H1 (cell line): ENCODE data around the gene C5AR1. TPM values are rescaled to one million over a fixed set of nuclear protein-coding genes. Genes with fewer than 3 reads are reported as not detected.

Experiments used
- CTCF ChIA-PET: fragments of 300-600 bp; sonication (Branson Sonifier 250); formaldehyde crosslinking; loops from one replicate; lab custom pipeline; 2021; ENCODE audit not compliant: partially characterized antibody; lab: Charles Lee
- POLR2A ChIA-PET: fragments of 300-600 bp; sonication (Branson Sonifier 250); formaldehyde crosslinking; loops from one replicate; lab custom pipeline; 2021; ENCODE audit warnings: inconsistent platforms; ENCODE audit not compliant: partially characterized antibody; lab: Charles Lee
- DNase-seq, 2 experiments: peaks; one replicate each; pipeline versions ENCODE4 v3.0.0 to v3.0.0-alpha.2; 2010 to 2022; ENCODE audit warnings: low spot score in 2 of 2, low read depth in 1 of 2, mixed read lengths in 1 of 2
- FAIRE-seq: peaks from 2 replicates; lab custom pipeline; 2011; peaks lifted over from hg19 to GRCh38; lab: Jason Lieb, UNC
- H2AFZ ChIP-seq: 2 replicates; pipeline ENCODE4 v1.8.1; 2012; ENCODE audit warnings: low read length, inconsistent platforms
- H2AK5ac ChIP-seq: 2 replicates; pipeline ENCODE4 v1.6.1; 2013; ENCODE audit warnings: low read depth, low read length
- H2BK120ac ChIP-seq: replicated peaks from 2 replicates; pipeline ENCODE3; 2013; ENCODE audit warnings: low read depth, low read length, inconsistent platforms
- H2BK12ac ChIP-seq: 2 replicates; pipeline ENCODE4 v1.6.1; 2013; ENCODE audit warnings: low read depth, low read length
- H2BK15ac ChIP-seq: 2 replicates; pipeline ENCODE4 v1.6.1; 2013; ENCODE audit warnings: low read length
- H2BK20ac ChIP-seq: 2 replicates; pipeline ENCODE4 v1.6.1; 2013; ENCODE audit warnings: low read length
- H2BK5ac ChIP-seq: 2 replicates; pipeline ENCODE4 v1.6.1; 2013; ENCODE audit warnings: low read depth, low read length
- H3K14ac ChIP-seq: 2 replicates; pipeline ENCODE4 v1.6.1; 2013; ENCODE audit warnings: inconsistent platforms; ENCODE audit not compliant: insufficient read length
- H3K18ac ChIP-seq: 2 replicates; pipeline ENCODE4 v1.6.1; 2013; ENCODE audit warnings: low read length; ENCODE audit errors: extremely low read depth
- H3K23ac ChIP-seq: 2 replicates; pipeline ENCODE4 v1.6.1; 2013; ENCODE audit warnings: inconsistent platforms; ENCODE audit not compliant: insufficient read length
- H3K23me2 ChIP-seq: 2 replicates; pipeline ENCODE4 v1.6.1; 2013; ENCODE audit warnings: low read depth, low read length
- H3K27ac ChIP-seq: 2 replicates; pipeline ENCODE4 v1.6.1; 2011; ENCODE audit warnings: low read depth, low read length, inconsistent platforms
- H3K27me3 ChIP-seq, 4 experiments: replicated peaks in 1 of 4; 1 replicate in 1 of 4; 2 replicates in 3 of 4; pipeline versions ENCODE4 v1.6.1 to v1.8.1; 2011 to 2013; ENCODE audit warnings: low read length in 3 of 4, mild to moderate bottlenecking in 3 of 4, inconsistent platforms in 2 of 4, mixed read lengths in 2 of 4, moderate library complexity in 1 of 4; ENCODE audit not compliant: control insufficient read depth in 3 of 4, insufficient read depth in 3 of 4; ENCODE audit errors: extremely low read depth in 1 of 4
- H3K36me3 ChIP-seq, 4 experiments: 2 replicates each; pipeline versions ENCODE4 v1.6.1 to v1.8.1; 2011 to 2013; ENCODE audit warnings: mild to moderate bottlenecking in 4 of 4, low read length in 3 of 4, moderate library complexity in 2 of 4, control low read depth in 1 of 4, inconsistent platforms in 1 of 4; ENCODE audit not compliant: insufficient read depth in 4 of 4, control insufficient read depth in 2 of 4
- H3K4ac ChIP-seq: replicated peaks from 2 replicates; pipeline ENCODE3; 2013; ENCODE audit warnings: low read length, low read depth, mixed read lengths, inconsistent platforms; ENCODE audit not compliant: insufficient read length
- H3K4me1 ChIP-seq, 4 experiments: replicated peaks in 1 of 4; 1 replicate in 1 of 4; 2 replicates in 3 of 4; pipeline versions ENCODE4 v1.6.1 to v1.8.1; 2011 to 2013; ENCODE audit warnings: low read length in 3 of 4, inconsistent platforms in 2 of 4, mixed read lengths in 1 of 4; ENCODE audit not compliant: insufficient read depth in 4 of 4, control insufficient read depth in 3 of 4
- H3K4me2 ChIP-seq, 2 experiments: 2 replicates each; pipeline versions ENCODE4 v1.6.1 to v1.8.1; 2011 to 2013; ENCODE audit warnings: low read depth in 2 of 2, low read length in 2 of 2, control low read depth in 1 of 2, inconsistent platforms in 1 of 2, mild to moderate bottlenecking in 1 of 2; ENCODE audit not compliant: insufficient read depth in 1 of 2
- H3K4me3 ChIP-seq, 4 experiments: fragments of 200-600, 300-600 bp in 1 of 4; sonication (generic), shearing (Covaris generic), sonication (Bioruptor Twin) in 1 of 4; 2 replicates each; pipeline versions ENCODE4 v1.5.1 to v1.8.1; 2011 to 2016; ENCODE audit warnings: low read length in 4 of 4, low read depth in 3 of 4, control low read depth in 2 of 4, inconsistent platforms in 2 of 4, mild to moderate bottlenecking in 2 of 4, mixed read lengths in 1 of 4, moderate library complexity in 1 of 4; ENCODE audit not compliant: insufficient read depth in 2 of 4; ENCODE audit errors: extremely low read depth in 1 of 4
- H3K56ac ChIP-seq: replicated peaks from 2 replicates; pipeline ENCODE3; 2013; ENCODE audit warnings: low read depth, mild to moderate bottlenecking, mixed read lengths, low read length, inconsistent platforms; ENCODE audit not compliant: insufficient read length
- H3K79me1 ChIP-seq: 2 replicates; pipeline ENCODE4 v1.6.1; 2013; ENCODE audit warnings: low read depth, low read length, control low read depth
- H3K79me2 ChIP-seq, 2 experiments: 2 replicates each; pipeline versions ENCODE4 v1.6.1 to v1.8.1; 2012 to 2013; ENCODE audit warnings: low read length in 2 of 2, mild to moderate bottlenecking in 2 of 2, inconsistent platforms in 1 of 2; ENCODE audit not compliant: insufficient read depth in 2 of 2, control insufficient read depth in 1 of 2
- H3K9ac ChIP-seq, 4 experiments: replicated peaks in 1 of 4; 1 replicate in 1 of 4; 2 replicates in 3 of 4; pipeline versions ENCODE4 v1.6.1 to v1.8.1; 2011 to 2013; ENCODE audit warnings: low read depth in 3 of 4, low read length in 3 of 4, control low read depth in 2 of 4, mild to moderate bottlenecking in 2 of 4, moderate library complexity in 2 of 4, inconsistent platforms in 1 of 4; ENCODE audit errors: extremely low read depth in 1 of 4
- H3K9me3 ChIP-seq, 2 experiments: 2 replicates each; pipeline versions ENCODE4 v1.6.1 to v1.8.1; 2012 to 2013; ENCODE audit warnings: mild to moderate bottlenecking in 2 of 2, moderate library complexity in 2 of 2, control low read depth in 1 of 2, inconsistent platforms in 1 of 2, low read depth in 1 of 2, low read length in 1 of 2, mixed read lengths in 1 of 2; ENCODE audit not compliant: insufficient read depth in 2 of 2
- H4K20me1 ChIP-seq, 2 experiments: replicated peaks in 1 of 2; 2 replicates each; pipeline versions ENCODE3 to v1.8.1; 2011 to 2013; ENCODE audit warnings: inconsistent platforms in 2 of 2, low read length in 2 of 2, mild to moderate bottlenecking in 1 of 2; ENCODE audit not compliant: insufficient read depth in 2 of 2, control insufficient read depth in 1 of 2
- H4K5ac ChIP-seq: 2 replicates; pipeline ENCODE4 v1.6.1; 2013; ENCODE audit warnings: low read length, low read depth, mixed read lengths, inconsistent platforms; ENCODE audit not compliant: insufficient read length
- H4K8ac ChIP-seq: 2 replicates; pipeline ENCODE4 v1.8.0; 2013; ENCODE audit warnings: mild to moderate bottlenecking, moderate library complexity, low read length, inconsistent platforms; ENCODE audit not compliant: insufficient read depth; ENCODE audit errors: extremely low read depth
- H4K91ac ChIP-seq: replicated peaks from 2 replicates; pipeline ENCODE3; 2013; ENCODE audit warnings: low read length, mixed read lengths, inconsistent platforms; ENCODE audit not compliant: insufficient read length
- JUND ChIP-seq: IDR thresholded peaks from 2 replicates; pipeline ENCODE4 v1.6.1; 2011; ENCODE audit warnings: mild to moderate bottlenecking, improper control_type of control experiment, low read length
- WGBS, 2 experiments: shearing (Covaris generic) in 1 of 2; methylation state at CpG; one replicate each; pipeline versions ENCODE4 v1.1.6 to v1.1.7; 2013 to 2015; ENCODE audit warnings: low lambda C conversion rate in 2 of 2, mixed read lengths in 2 of 2, inconsistent platforms in 1 of 2, low coverage in 1 of 2, missing lambda C conversion rate in 1 of 2; ENCODE audit not compliant: insufficient replicate concordance in 2 of 2, insufficient coverage in 1 of 2, insufficient read length in 1 of 2; ENCODE audit errors: extremely low coverage in 1 of 2, missing lambda C conversion rate in 1 of 2; 5-methylcytosine and 5-hydroxymethylcytosine counted together
- polyA plus RNA-seq, 7 experiments: library from polyadenylated mRNA; depleted of rRNA in 3 of 7; stranded (reverse) in 5 of 7; unstranded in 2 of 7; fragments of >200 nt in 5 of 7; fragments of 200-250 nt in 2 of 7; gene quantifications; 1 replicate in 5 of 7; 2 replicates in 1 of 7; 4 replicates in 1 of 7; pipeline versions ENCODE4 v1.2.1 to v1.2.3, GENCODE V29; 2011 to 2013; ENCODE audit warnings: missing spikeins in 2 of 7, mixed read lengths in 2 of 7
- total RNA-seq: library from RNA; stranded (reverse); fragmentation: NEBNext Ultra II Directional; extraction: Animal tissue kit (Norgen Biotek cat#: 25700); gene quantifications from 2 replicates; pipeline ENCODE4 v1.2.1, GENCODE V29; 2021

The C5AR1 gene
- total and polyA plus RNA-seq, 2 of the 8 experiments (the other 6 are each of a cell fraction or from before 2014, with no cell fraction given), result 0.20 TPM; not detected in 1

GRCh38 chr19:47269596-47269995 is 40.1 kb upstream of the C5AR1 start:
- CTCF ChIA-PET, result interaction anchor here (0.5 to 1.0 kb wide), 2 partner anchors 16 to 236 kb away, joined by 3 to 5 read pairs; no protein-coding TSS in a partner anchor
- no peak for DNase-seq

More at GRCh38 chr19:47269596-47269995, 40.1 kb upstream of the C5AR1 start:
- no peak overlapping the region for H4K5ac ChIP-seq
- no peak overlapping the region for H3K27ac ChIP-seq
- no peak overlapping the region for H2BK12ac ChIP-seq
- no peak overlapping the region for H3K4me3 ChIP-seq
- no peak overlapping the region for H2AFZ ChIP-seq
- POLR2A ChIA-PET, result interaction anchor here (0.6 to 6.2 kb wide), 4 partner anchors 9 to 25 kb away, joined by 3 to 49 read pairs (median 4); no protein-coding TSS in a partner anchor
- no peak overlapping the region for H3K4ac ChIP-seq
- H3K27me3 ChIP-seq, result no peaks in the 10 kb centered on the region
- H3K14ac ChIP-seq, result no peak overlapping the region
- H3K4me1 ChIP-seq, result peaks cover 0 to 12% (median 5%) of the 10 kb centered on the region in 4 experiments; a peak in 6 of 7 replicates
- H3K36me3 ChIP-seq, result peaks cover 5 to 29% (median 15%) of the 10 kb centered on the region in 4 experiments; a peak in 6 of 8 replicates
- H4K8ac ChIP-seq, result no peak overlapping the region
- H3K23ac ChIP-seq, result no peak overlapping the region
- H2BK120ac ChIP-seq, result no peak overlapping the region
- H3K4me2 ChIP-seq, result no peak overlapping the region
- no peak for FAIRE-seq
- H4K20me1 ChIP-seq, result peaks cover 3 to 13% of the 10 kb centered on the region in 2 experiments
- no peak overlapping the region for H2BK5ac ChIP-seq
- no peak overlapping the region for H2BK20ac ChIP-seq
- peaks cover 19% of the 10 kb centered on the region for H3K23me2 ChIP-seq
- TF ChIP-seq JUND, result no peak
- H3K9me3 ChIP-seq, result no peaks in the 10 kb centered on the region
- H2BK15ac ChIP-seq, result no peak overlapping the region
- WGBS, 2 experiments, result 94% methylated on average over 7 of the region's 7 CpGs; no CpG with 5 or more reads in 1 of the 2 experiments
- H4K91ac ChIP-seq, result no peak overlapping the region
- H3K79me1 ChIP-seq, result no peaks in the 10 kb centered on the region; the same call in 1 of the 2 replicates
- no peaks in the 10 kb centered on the region for H3K79me2 ChIP-seq
- H3K56ac ChIP-seq, result no peak overlapping the region
- H3K18ac ChIP-seq, result no peak overlapping the region
- H3K9ac ChIP-seq, result no peak overlapping the region
- no peak overlapping the region for H2AK5ac ChIP-seq
